Liver (tissue), 3 donors: ENCODE results near the gene ABHD8.

ENCODE experiments used
- CTCF ChIP-seq: fragments of 150-350 bp; IDR thresholded peaks from 2 replicates; pipeline ENCODE4 v1.5.1; 2017; ENCODE audit warnings: improper control_type of control experiment, low read depth, low read length; ENCODE audit not compliant: missing input control
- GABPA ChIP-seq, 2 donors: IDR thresholded peaks in 1 of 2; conservative IDR thresholded peaks in 1 of 2; 2 replicates each; pipeline ENCODE4 v1.6.1; 2016; ENCODE audit warnings: antibody characterized with exemption in 2 of 2, mild to moderate bottlenecking in 1 of 2, moderate library complexity in 1 of 2
- HNF4A ChIP-seq, 2 donors: conservative IDR thresholded peaks; 2 replicates each; pipeline ENCODE4 v1.6.1; 2016; ENCODE audit warnings: antibody characterized with exemption in 2 of 2, mild to moderate bottlenecking in 2 of 2
- MAX ChIP-seq: IDR thresholded peaks from 2 replicates; pipeline ENCODE4 v1.6.1; 2016; ENCODE audit warnings: antibody characterized with exemption
- YY1 ChIP-seq: IDR thresholded peaks from 2 replicates; pipeline ENCODE4 v1.6.1; 2016; ENCODE audit warnings: antibody characterized with exemption, mild to moderate bottlenecking
- donor health status: healthy.
- donor health status: healthy.

GRCh38 chr19:17259118-17259780 lies 44.0 kb downstream of the ABHD8 start:
- TF ChIP-seq CTCF, result no peak
- TF ChIP-seq MAX, result no peak
- no peak for TF ChIP-seq GABPA (IDR thresholded peaks at IDR 0.05 in 1 of 2, conservative IDR thresholded peaks at IDR 0.05 in 1 of 2)
- TF ChIP-seq YY1, result no peak
- TF ChIP-seq HNF4A (conservative IDR thresholded peaks at IDR 0.05), result no peak
